ENCODE results near the gene CCR1. TPM values are rescaled to one million over a fixed set of nuclear protein-coding genes. Genes with fewer than 3 reads are reported as not detected.

CCR1 gene
- total RNA-seq, 1 experiment from 2014 or later: 0.10 TPM

GRCh38 chr3:46163556-46164041 is 44.5 kb downstream of the CCR1 start:
- H4K20me1 ChIP-seq (ENCODE audit: insufficient read depth): no peaks in the 10 kb centered on the region
- no peak for TF ChIP-seq POLR2AphosphoS5 (IDR thresholded peaks at IDR 0.05; ENCODE audit: low read depth, low read length)
- no peak for TF ChIP-seq POLR2A (IDR thresholded peaks at IDR 0.05; ENCODE audit: borderline replicate concordance, extremely low read depth, insufficient read depth, insufficient read length)
- TF ChIP-seq ZFX (IDR thresholded peaks at IDR 0.05): no peak
- TF ChIP-seq MAX (IDR thresholded peaks at IDR 0.05): no peak
- TF ChIP-seq SP1 (IDR thresholded peaks at IDR 0.05; ENCODE audit: low read depth): peak; percentile 1; the same call in 1 of the 2 replicates
- TF ChIP-seq SIN3A (IDR thresholded peaks at IDR 0.05; ENCODE audit: low read depth): no peak
- no peak for TF ChIP-seq EZH2 (IDR thresholded peaks at IDR 0.05)
- TF ChIP-seq FOSL1 (IDR thresholded peaks at IDR 0.05; ENCODE audit: low read depth): peak; percentile 55
- H3K36me3 ChIP-seq (ENCODE audit: control insufficient read depth in 1 of 2, insufficient read depth in 2 of 2, low read length in 2 of 2): no peaks in the 10 kb centered on the region
- POLR2A ChIA-PET: interaction anchor here (0.9 kb wide), 1 partner anchor 8 kb away, joined by 3 read pairs; no protein-coding TSS in a partner anchor
- peak; percentile 33 for DNase-seq (ENCODE audit: low read depth, low spot score)
- H3K9me3 ChIP-seq (ENCODE audit: control insufficient read depth in 1 of 2, insufficient read depth in 1 of 2, low read depth in 1 of 2, low read length in 2 of 2): no peaks in the 10 kb centered on the region
- H3K27ac ChIP-seq (ENCODE audit: low read depth, low read length): peak overlapping the region; percentile 48
- TSS peak; percentile 52 for BruUV-seq (replicated peaks)
- peaks cover 15 to 19% of the 10 kb centered on the region in 2 experiments for H3K4me1 ChIP-seq (ENCODE audit: control insufficient read depth in 1 of 2, insufficient read depth in 2 of 2, low read length in 2 of 2)
- intact Hi-C loops (cut with micrococcal nuclease): no loop called here
- no peaks in the 10 kb centered on the region for H3K79me2 ChIP-seq (ENCODE audit: insufficient read depth, low read length)
- H3K9ac ChIP-seq (ENCODE audit: low read length): peak overlapping the region; percentile 45
- RAD21 ChIA-PET (ENCODE audit: low non-redundant PET in 1 of 2, low total read pairs in 2 of 2, uncharacterized antibody in 2 of 2, unreplicated experiment in 2 of 2): no interaction called here
- peak overlapping the region; percentile 68 for H3K4me2 ChIP-seq (ENCODE audit: low read length)
- no peaks in the 10 kb centered on the region for H3K27me3 ChIP-seq (ENCODE audit: insufficient read depth, low read length)
- no peaks in the 10 kb centered on the region for H3K9me2 ChIP-seq (ENCODE audit: insufficient read depth)
- peak; percentile 78 for ATAC-seq
- H3K4me3 ChIP-seq (replicated peaks in 1 of 2; ENCODE audit: low read depth in 1 of 2, low read length in 2 of 2): peak overlapping the region; percentile 15 to 48
- CTCF ChIA-PET: interaction anchor here (1.3 kb wide), 1 partner anchor 44 kb away, joined by 5 read pairs; the partner anchor contains the start of gene CCR1
- peak overlapping the region; percentile 84 for H2AFZ ChIP-seq (ENCODE audit: low read depth, low read length, poor library complexity, severe bottlenecking)

- no peaks in the 10 kb centered on the region for H3K79me2 ChIP-seq (ENCODE audit: insufficient read depth, low read length)
- no TSS peak for BruUV-seq (replicated peaks)
- H3K4me1 ChIP-seq (ENCODE audit: control insufficient read depth in 1 of 2, insufficient read depth in 2 of 2, low read length in 2 of 2): peaks cover 15 to 19% of the 10 kb centered on the region in 2 experiments
- DNase-seq (ENCODE audit: low read depth, low spot score): peak; percentile 67
- H3K9ac ChIP-seq (ENCODE audit: low read length): peak overlapping the region; percentile 45
- POLR2A ChIA-PET: interaction anchor here (0.9 kb wide), 1 partner anchor 9 kb away, joined by 3 read pairs; no protein-coding TSS in a partner anchor
- no peaks in the 10 kb centered on the region for H3K9me3 ChIP-seq (ENCODE audit: control insufficient read depth in 1 of 2, insufficient read depth in 1 of 2, low read depth in 1 of 2, low read length in 2 of 2)
- no peaks in the 10 kb centered on the region for H3K36me3 ChIP-seq (ENCODE audit: control insufficient read depth in 1 of 2, insufficient read depth in 2 of 2, low read length in 2 of 2)
- RAD21 ChIA-PET (ENCODE audit: low non-redundant PET in 1 of 2, low total read pairs in 2 of 2, uncharacterized antibody in 2 of 2, unreplicated experiment in 2 of 2): no interaction called here
- H3K4me2 ChIP-seq (ENCODE audit: low read length): peak overlapping the region; percentile 68
- H3K27ac ChIP-seq (ENCODE audit: low read depth, low read length): peak overlapping the region; percentile 48
- peak; percentile 90 for ATAC-seq
- intact Hi-C loops (cut with micrococcal nuclease): no loop called here
- H2AFZ ChIP-seq (ENCODE audit: low read depth, low read length, poor library complexity, severe bottlenecking): peak overlapping the region; percentile 84
- H3K4me3 ChIP-seq (replicated peaks in 1 of 2; ENCODE audit: low read depth in 1 of 2, low read length in 2 of 2): peak overlapping the region; percentile 15 to 48
- CTCF ChIA-PET: interaction anchor here (1.3 kb wide), 1 partner anchor 45 kb away, joined by 5 read pairs; the partner anchor contains the start of gene CCR1
- H3K9me2 ChIP-seq (ENCODE audit: insufficient read depth): no peaks in the 10 kb centered on the region
- no peaks in the 10 kb centered on the region for H3K27me3 ChIP-seq (ENCODE audit: insufficient read depth, low read length)
- H4K20me1 ChIP-seq (ENCODE audit: insufficient read depth): no peaks in the 10 kb centered on the region
- TF ChIP-seq RAD21 (IDR thresholded peaks at IDR 0.05; ENCODE audit: low read depth) (peak; percentile 43), ZFX (IDR thresholded peaks at IDR 0.05) (no peak), POLR2A (IDR thresholded peaks at IDR 0.05; ENCODE audit: borderline replicate concordance, extremely low read depth, insufficient read depth, insufficient read length) (peak; percentile 23), JUND (IDR thresholded peaks at IDR 0.05) (peak; percentile 85), CTCF (IDR thresholded peaks at IDR 0.05 in 2 of 3, conservative IDR thresholded peaks at IDR 0.05 in 1 of 3; ENCODE audit: borderline replicate concordance in 1 of 3, insufficient read depth in 1 of 3, low read depth in 2 of 3, low read length in 2 of 3) (peak in 2 of 3 experiments; percentile 50 to 61; a peak in 4 of 6 replicates), YY1 (IDR thresholded peaks at IDR 0.05; ENCODE audit: extremely low read depth, insufficient replicate concordance, low read depth, low read length) (no peak), ZNF274 (IDR thresholded peaks at IDR 0.05; ENCODE audit: low read depth, low read length) (no peak), TCF7L2 (IDR thresholded peaks at IDR 0.05; ENCODE audit: borderline replicate concordance, extremely low read depth, insufficient read depth, insufficient read length) (peak; percentile 17), CBX3 (IDR thresholded peaks at IDR 0.05; ENCODE audit: low read depth) (peak; percentile 85), ZBTB33 (IDR thresholded peaks at IDR 0.05; ENCODE audit: extremely low read depth, insufficient replicate concordance, low read length) (no peak)
Measured at GRCh38 chr3:46162975-46163555, 45.0 kb downstream of the CCR1 start.

Measured in HCT116 (cell line).